K562 treated with DMSO at 1 percent for 4 hours (cell line): ENCODE data around the gene S100A12. TPM values are rescaled to one million over a fixed set of nuclear protein-coding genes. Genes with fewer than 3 reads are reported as not detected.

Experiments
- total RNA-seq: library from RNA; unstranded; fragments of 300-600 nt; gene quantifications from 2 replicates; pipeline ENCODE4 v1.2.3, GENCODE V29; 2022; ENCODE audit not compliant: insufficient read depth

Gene S100A12
- not detected in 2 replicates for total RNA-seq

GRCh38 chr1:153375511-153375910, at the start of gene S100A12:
Gene S100A12 (minus strand): TSS chr1:153375621. CDS start chr1:153374592, 1,029 bp downstream.

GRCh38 chr1:153415850-153416570, 40.6 kb upstream of the S100A12 start, which contains the start of gene S100A7A:
Gene S100A7A (plus strand): TSS chr1:153416520. CDS start chr1:153418083, 1,563 bp downstream.

DNA sequence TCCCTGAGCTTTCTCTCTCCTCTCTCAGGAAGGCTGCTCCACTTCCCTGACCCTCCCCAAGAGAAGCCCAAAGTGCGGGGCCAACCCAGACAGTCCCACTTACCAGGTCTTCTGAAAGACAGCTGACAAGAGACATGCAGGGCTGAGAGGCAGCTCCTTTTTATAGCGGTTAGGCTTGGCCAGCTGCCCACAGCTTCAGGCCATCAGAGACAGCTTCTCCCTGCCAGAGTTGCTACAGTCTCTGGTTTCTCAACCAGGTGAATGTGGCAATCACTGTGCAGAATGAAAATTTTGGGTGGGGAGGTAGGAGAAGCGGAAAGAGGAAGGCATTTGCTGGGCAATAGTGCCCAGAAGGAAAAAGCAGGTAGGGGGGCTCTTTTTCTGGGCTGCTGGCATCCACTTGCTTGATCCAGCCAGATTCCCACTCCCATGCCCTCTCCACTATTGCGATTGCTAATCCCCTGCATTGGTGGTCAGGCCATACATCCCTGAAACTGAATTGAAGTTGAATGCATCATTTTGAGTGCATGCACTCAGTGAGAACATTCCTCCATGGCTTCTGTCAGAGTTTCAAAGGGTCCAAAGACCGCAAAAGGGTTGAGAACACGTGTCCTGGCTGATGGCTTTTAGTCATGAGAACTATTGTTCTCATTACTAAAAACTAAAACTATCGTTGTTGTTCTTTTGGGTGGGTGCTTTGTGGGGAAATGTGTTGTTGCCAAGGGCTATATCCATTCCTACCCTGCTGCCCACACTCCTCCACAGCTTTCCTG, 15.7 kb upstream of the S100A12 start, which contains the start of gene S100A8:
Gene S100A8 (minus strand): TSS at position 136 of the 773 bp plus-strand sequence. CDS start 538 bp downstream, outside the sequence.

DNA sequence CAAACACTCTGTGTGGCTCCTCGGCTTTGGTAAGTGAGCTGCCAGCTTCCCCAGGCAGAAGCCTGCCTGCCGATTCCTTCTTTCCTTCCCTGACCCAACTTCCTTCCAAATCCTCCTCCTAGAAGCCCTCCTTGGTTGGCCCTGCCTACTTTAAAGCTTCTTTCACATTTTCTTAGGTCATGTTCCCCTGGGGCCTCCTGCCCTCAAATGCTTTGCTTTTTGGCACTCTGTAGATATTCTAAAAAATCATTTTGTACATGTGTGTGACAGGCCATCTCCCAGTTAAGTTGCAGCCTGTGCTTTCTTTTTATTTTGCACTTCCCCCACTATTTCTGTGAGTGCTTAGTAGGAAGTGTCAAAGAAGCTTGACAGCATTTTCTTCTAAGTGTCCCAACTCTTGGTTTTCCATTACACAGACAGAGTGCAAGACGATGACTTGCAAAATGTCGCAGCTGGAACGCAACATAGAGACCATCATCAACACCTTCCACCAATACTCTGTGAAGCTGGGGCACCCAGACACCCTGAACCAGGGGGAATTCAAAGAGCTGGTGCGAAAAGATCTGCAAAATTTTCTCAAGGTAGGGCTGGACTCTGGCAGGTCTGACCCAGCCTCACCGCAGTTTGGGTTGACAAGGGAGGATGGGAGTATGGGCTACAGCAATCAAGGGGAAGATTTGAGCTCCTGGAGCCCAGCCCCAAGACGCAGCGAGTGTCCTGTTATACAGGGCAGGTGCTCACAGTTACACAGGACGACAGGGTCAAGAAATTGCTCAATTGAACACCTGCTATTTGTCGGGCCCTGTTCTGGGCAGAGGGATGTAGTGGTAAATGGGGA, 17.3 kb downstream of the S100A12 start, which contains the start of gene S100A9:
Gene S100A9 (plus strand): TSS at position 2 of the 838 bp plus-strand sequence. CDS start 430 bp downstream, at position 432.

GRCh38 chr1:153348511-153349362, 26.7 kb downstream of the S100A12 start, which contains the start of gene PGLYRP4:
Gene PGLYRP4 (minus strand): TSS chr1:153348841. CDS start chr1:153347932, 909 bp downstream.

Other genes with a start within 250 kb of the S100A12 start
- gene SPRR2G, start 224.7 kb downstream of the S100A12 start, total RNA-seq: not detected in 2 replicates
- gene LELP1, start 172.2 kb downstream of the S100A12 start, total RNA-seq: not detected in 2 replicates
- 1.4 and 1.7 TPM in 2 replicates for gene PRR9, start 158.0 kb downstream of the S100A12 start, total RNA-seq
- gene LORICRIN, start 115.9 kb downstream of the S100A12 start, total RNA-seq: not detected in 2 replicates
- gene PGLYRP3, start 62.7 kb downstream of the S100A12 start, total RNA-seq: 1.4 and 1.9 TPM in 2 replicates
- gene PGLYRP4, start 26.8 kb downstream of the S100A12 start, total RNA-seq: 2.2 and 2.3 TPM in 2 replicates
- not detected in 2 replicates for gene S100A9, start 17.8 kb downstream of the S100A12 start, total RNA-seq
- gene S100A8, start 15.5 kb upstream of the S100A12 start, total RNA-seq: not detected in 2 replicates
- not detected in 2 replicates for gene S100A7A, start 40.9 kb upstream of the S100A12 start, total RNA-seq
- not detected in 2 replicates for gene S100A7, start 85.0 kb upstream of the S100A12 start, total RNA-seq
- 23.2 and 29.1 TPM in 2 replicates for gene S100A6, start 160.4 kb upstream of the S100A12 start, total RNA-seq
- not detected in 2 replicates for gene S100A5, start 165.3 kb upstream of the S100A12 start, total RNA-seq
- gene S100A4, start 170.2 kb upstream of the S100A12 start, total RNA-seq: 12.2 and 17.9 TPM in 2 replicates
- not detected in 2 replicates for gene S100A3, start 173.6 kb upstream of the S100A12 start, total RNA-seq
- gene S100A2, start 190.2 kb upstream of the S100A12 start, total RNA-seq: not detected in 2 replicates
- gene S100A16, start 237.5 kb upstream of the S100A12 start, total RNA-seq: 5.0 and 5.1 TPM in 2 replicates
- gene S100A14, start 240.7 kb upstream of the S100A12 start, total RNA-seq: not detected in 2 replicates